ENCODE data around the gene SIMC1.

DNA sequence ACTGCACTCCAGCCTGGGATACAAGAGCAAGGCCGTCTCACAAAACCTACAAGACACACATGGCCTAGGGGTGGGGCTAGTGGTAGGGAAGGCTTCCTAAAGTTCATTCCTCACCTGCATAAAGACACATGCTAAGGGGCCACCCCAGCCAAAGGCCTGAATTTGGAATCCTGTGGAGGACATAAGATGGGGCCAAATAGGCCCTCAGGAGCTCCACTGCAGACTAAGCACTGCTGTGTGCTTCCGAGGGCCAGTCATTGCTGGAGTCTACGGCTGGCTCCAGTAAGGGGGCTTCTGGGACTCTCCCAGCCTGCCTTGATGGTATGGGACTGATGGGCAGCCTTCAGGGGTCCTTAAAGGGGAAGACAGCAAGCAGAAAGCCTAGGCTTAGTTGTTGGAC is 144.5 kb downstream of the SIMC1 start:
- TF ChIP-seq, protein P1, sequence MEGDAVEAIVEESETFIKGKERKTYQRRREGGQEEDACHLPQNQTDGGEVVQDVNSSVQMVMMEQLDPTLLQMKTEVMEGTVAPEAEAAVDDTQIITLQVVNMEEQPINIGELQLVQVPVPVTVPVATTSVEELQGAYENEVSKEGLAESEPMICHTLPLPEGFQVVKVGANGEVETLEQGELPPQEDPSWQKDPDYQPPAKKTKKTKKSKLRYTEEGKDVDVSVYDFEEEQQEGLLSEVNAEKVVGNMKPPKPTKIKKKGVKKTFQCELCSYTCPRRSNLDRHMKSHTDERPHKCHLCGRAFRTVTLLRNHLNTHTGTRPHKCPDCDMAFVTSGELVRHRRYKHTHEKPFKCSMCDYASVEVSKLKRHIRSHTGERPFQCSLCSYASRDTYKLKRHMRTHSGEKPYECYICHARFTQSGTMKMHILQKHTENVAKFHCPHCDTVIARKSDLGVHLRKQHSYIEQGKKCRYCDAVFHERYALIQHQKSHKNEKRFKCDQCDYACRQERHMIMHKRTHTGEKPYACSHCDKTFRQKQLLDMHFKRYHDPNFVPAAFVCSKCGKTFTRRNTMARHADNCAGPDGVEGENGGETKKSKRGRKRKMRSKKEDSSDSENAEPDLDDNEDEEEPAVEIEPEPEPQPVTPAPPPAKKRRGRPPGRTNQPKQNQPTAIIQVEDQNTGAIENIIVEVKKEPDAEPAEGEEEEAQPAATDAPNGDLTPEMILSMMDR (IDR thresholded peaks at IDR 0.05; ENCODE audit: insufficient read depth, low read length, poor library complexity, severe bottlenecking): no peak
- TF ChIP-seq EZH2phosphoT487 (conservative IDR thresholded peaks at IDR 0.05; ENCODE audit: low read length): no peak
